Measurements from ENCODE around the gene MS4A4A. TPM values are rescaled to one million over a fixed set of nuclear protein-coding genes. Genes with fewer than 3 reads are reported as not detected.
A peak's percentile ranks its signal among the peaks of the same experiment; 100 is the strongest.

The MS4A4A gene
- total RNA-seq, 8 experiments from 2014 or later, result 0.14 to 0.33 TPM; not detected in 6

DNA sequence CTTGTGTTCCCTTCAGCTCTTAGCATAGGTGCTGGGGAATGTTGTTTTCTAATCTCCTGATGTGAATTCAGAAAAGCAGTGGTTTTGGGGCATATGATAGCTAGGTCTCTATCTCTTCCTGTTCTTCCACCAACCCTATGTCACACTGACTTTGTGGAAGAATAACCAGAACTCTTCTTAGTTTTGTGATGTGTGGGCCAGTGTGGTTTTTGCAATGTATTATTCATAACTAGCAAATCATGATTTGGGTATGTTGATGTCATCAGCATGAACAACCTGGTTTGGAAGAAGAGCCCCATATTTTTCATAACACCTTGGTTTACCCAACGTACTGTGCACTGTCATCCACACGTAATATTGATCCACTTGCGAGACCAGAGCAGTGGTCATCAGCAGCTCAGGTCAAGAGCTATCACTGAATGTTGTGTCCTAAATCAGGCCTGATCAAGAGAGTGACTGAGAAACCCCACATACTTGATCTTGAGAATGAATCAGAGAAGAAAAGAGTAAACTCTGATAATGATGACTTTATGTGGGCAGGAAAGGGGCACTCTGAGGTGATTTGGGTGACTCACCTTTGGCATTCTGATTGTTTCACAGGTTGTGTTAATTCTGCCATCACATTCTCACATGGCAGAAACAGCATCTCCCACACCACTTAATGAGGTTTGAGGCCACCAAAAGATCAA, 27.2 kb downstream of the MS4A4A start:
- Histone ChIP-seq H3K27ac (no peak overlapping the region), H3K4me1 (replicated peaks in 1 of 2) (no peaks in the 10 kb centered on the region), H3K4me3 (no peak overlapping the region)
- in situ Hi-C loops (cut with MboI; ENCODE audit: low pct_unique_long_range_greater_than_20kb in 2 of 9, low sequenced_read_pairs in 9 of 9, unreplicated experiment in 9 of 9), result no loop called here
- WGBS, 10 experiments, result 0 to 89% (median 34%) methylated on average over 1 to 3 of the region's 3 CpGs; no CpG with 5 or more reads in 5 of the 10 experiments
- no peak for ATAC-seq (replicated peaks in 6 of 8)

DNA sequence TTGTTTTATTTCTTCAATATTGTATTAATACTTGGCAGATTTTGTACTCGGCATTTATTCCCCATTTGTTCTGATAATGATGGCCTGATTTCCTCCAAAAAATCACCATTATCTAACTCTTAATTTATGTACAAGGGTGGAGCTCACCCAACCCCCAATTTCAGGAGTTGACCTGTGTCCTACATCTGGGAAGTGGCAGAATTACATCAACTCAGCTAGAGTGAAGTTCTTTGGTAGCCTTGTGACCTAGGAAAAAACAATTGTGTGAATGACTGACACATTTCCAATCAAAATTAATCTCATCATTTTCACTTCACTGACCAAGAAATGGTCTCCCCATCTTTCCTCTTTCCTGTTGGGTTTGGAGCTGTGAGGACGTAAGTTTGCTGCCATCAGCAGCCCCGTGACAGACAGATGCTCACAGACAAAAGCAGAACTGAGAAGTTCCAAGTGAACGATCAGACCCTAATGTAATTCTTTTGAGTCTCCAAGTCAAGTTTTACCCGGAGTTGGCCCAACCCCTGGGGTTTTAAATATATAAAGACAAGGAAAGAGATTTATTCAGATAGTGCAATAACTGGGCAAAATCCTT, 30.0 kb downstream of the MS4A4A start:
- in situ Hi-C loops (cut with MboI; ENCODE audit: low pct_unique_long_range_greater_than_20kb in 2 of 9, low sequenced_read_pairs in 9 of 9, unreplicated experiment in 9 of 9), result no loop called here
- 0 to 100% (median 68%) methylated on average over 1 to 5 of the region's 5 CpGs for WGBS, 10 experiments
- ATAC-seq (replicated peaks in 6 of 8), result no peak

DNA sequence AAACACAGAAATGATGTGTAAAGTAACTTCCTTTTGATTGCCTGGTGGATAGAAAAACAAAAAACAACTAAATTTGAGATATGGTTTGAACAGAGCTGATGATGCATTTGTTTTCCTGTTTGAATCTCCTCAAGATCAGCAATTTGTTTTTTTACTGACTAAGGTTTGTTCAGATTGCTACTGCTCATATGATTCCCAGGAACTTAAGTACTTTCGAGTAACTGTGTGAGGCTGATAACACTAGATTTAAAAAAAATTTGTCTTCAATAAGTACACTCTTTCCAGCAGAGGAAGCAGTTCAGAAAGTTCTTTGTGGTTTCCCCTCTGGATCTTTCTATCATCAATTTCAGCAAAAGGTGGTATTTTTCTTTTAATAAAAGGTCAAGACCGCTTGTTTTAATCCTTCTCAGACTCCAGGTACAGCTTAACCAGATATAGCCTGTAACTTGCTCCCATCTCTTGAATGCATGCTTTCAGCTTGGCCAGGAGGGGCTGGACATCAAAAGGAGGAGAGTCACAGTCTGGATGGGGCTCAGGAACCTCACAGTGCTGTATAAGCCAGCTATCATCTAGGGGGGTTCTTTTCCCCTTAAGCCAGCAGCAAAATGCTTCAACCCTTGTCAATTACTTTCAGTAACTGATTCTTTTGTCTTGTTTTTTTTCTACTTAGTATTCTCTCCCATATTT, 34.3 kb downstream of the MS4A4A start:
- in situ Hi-C loops (cut with MboI; ENCODE audit: low pct_unique_long_range_greater_than_20kb in 2 of 9, low sequenced_read_pairs in 9 of 9, unreplicated experiment in 9 of 9), result no loop called here
- no peak overlapping the region for H3K4me3 ChIP-seq
- no peak for ATAC-seq (replicated peaks in 6 of 8)
- no peak overlapping the region for H3K27ac ChIP-seq
- no peaks in the 10 kb centered on the region for H3K4me1 ChIP-seq (replicated peaks in 1 of 2)
- WGBS, 10 experiments, result 0 to 88% (median 53%) methylated on average over 1 to 2 of the region's 2 CpGs; no CpG with 5 or more reads in 2 of the 10 experiments

More for the DNA sequence above, 30.0 kb downstream of the MS4A4A start:
- no peaks in the 10 kb centered on the region for H3K4me1 ChIP-seq (replicated peaks in 1 of 2)
- no peak overlapping the region for H3K27ac ChIP-seq
- H3K4me3 ChIP-seq, result no peak overlapping the region

DNA sequence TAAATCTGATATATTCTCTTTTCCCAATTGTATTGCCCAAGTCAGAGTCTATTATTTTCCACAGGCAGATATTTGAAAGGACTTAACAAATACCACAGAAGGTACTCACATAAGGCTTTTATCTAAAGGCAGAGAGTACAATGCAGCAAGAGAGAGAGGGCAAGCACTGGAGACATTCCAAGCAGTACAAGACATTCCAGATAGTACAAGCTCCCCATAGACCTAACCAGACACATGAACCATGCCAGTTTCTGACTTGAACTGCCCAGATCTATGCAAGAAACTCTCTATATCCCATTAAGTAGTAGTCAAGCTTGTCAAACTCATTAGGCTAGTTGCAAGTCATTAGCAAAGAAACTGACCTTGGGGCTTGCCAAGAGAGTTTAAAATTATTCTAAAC, 35.4 kb downstream of the MS4A4A start:
- in situ Hi-C loops (cut with MboI; ENCODE audit: low pct_unique_long_range_greater_than_20kb in 2 of 9, low sequenced_read_pairs in 9 of 9, unreplicated experiment in 9 of 9), result no loop called here
- Histone ChIP-seq H3K4me1 (replicated peaks in 1 of 2) (no peaks in the 10 kb centered on the region), H3K27ac (no peak overlapping the region), H3K4me3 (no peak overlapping the region)
- ATAC-seq (replicated peaks in 6 of 8), result no peak

DNA sequence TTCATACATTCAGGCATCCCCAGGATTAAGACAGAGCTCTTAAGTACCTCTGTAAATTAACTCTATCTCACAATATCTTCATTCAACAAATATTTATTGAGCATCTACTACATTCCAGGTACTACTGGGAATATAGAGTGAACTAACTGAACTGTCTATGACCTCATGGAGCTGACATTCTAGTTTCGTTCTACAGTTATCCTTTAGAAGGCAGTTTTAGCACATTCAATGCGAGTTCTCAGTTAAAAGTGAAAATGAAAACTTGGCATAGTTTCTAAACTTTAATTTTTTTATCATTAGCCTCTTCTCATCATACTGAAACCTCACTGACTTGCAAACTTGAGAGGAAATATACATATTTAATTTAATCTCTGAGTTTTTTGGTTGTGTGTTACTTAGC, 35.9 kb downstream of the MS4A4A start:
- WGBS, 10 experiments, result 0 to 100% (median 34%) methylated on average over 1 to 2 of the region's 2 CpGs; no CpG with 5 or more reads in 2 of the 10 experiments
- Histone ChIP-seq H3K4me1 (replicated peaks in 1 of 2) (no peaks in the 10 kb centered on the region), H3K4me3 (no peak overlapping the region), H3K27ac (no peak overlapping the region)
- ATAC-seq (replicated peaks in 6 of 8), result no peak
- in situ Hi-C loops (cut with MboI; ENCODE audit: low pct_unique_long_range_greater_than_20kb in 2 of 9, low sequenced_read_pairs in 9 of 9, unreplicated experiment in 9 of 9), result no loop called here

DNA sequence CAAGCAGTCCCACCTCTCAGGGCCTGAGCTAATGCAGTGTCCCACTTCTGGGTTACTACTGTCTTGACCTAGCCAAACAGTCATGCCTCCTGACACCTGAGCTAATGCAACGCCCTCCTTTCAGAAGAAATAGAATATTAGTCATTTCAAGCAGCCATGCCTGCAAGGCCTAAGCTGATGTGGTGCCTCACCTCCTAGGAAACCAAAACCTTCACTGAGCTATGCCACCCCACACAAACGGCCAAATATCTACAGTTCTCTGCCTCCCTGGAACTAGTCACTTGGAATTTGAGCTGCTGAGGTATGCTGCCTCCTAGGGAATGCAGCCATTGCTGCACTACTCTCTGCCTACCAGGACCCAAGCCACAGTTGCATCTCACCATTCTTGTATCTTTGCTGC, 38.3 kb downstream of the MS4A4A start:
- in situ Hi-C loops (cut with MboI; ENCODE audit: low pct_unique_long_range_greater_than_20kb in 2 of 9, low sequenced_read_pairs in 9 of 9, unreplicated experiment in 9 of 9), result no loop called here
- Histone ChIP-seq H3K4me3 (no peak overlapping the region), H3K27ac (no peak overlapping the region), H3K4me1 (replicated peaks in 1 of 2) (no peaks in the 10 kb centered on the region)
- peak in 1 of 8 experiments; percentile 39 for ATAC-seq (replicated peaks in 6 of 8)
- 0 to 82% (median 71%) methylated on average over 1 to 2 of the region's 2 CpGs; no CpG with 5 or more reads in 6 of the 10 experiments for WGBS, 10 experiments

DNA sequence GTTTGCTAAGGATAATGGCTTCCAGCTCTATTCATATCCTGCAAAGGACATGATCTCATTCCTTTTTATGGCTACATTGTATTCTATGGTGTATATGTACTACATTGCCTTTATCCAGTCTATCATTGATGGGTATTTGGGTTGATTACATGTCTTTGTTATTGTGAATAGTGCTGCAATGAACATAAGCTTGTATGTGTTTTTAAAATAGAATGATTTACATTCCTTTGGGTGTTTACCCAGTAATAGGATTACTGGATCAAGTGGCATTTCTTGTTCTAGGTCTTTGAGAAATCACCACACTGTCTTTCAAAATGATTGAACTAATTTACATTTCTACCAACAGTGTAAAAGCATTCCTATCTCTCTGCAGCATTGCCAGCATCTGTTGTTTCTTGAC, 40.6 kb downstream of the MS4A4A start:
- in situ Hi-C loops (cut with MboI; ENCODE audit: low pct_unique_long_range_greater_than_20kb in 2 of 9, low sequenced_read_pairs in 9 of 9, unreplicated experiment in 9 of 9), result no loop called here
- Histone ChIP-seq H3K27ac (no peak overlapping the region), H3K4me1 (replicated peaks in 1 of 2) (no peaks in the 10 kb centered on the region), H3K4me3 (no peak overlapping the region)
- ATAC-seq (replicated peaks in 6 of 8), result no peak

DNA sequence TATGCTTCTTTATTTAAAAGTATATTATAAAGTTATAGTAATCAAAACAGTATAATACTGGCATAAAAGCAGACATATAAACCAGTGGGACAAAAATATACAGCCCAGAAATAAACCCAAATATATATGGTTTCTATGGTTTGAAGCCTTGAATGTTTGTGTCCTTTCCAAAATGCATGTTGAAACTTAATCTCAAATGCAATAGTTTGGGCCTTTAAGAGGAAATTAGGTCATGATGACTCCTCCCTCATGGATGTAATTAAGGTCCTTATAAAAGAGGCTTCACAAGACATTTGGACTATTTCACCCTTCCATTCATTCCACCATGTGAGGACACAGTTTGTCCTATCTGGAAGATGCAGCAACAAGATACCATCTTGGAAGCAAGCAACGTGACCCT, 46.5 kb downstream of the MS4A4A start, which contains the start of gene MS4A6E:
Gene MS4A6E (plus strand): TSS at position 301 of the 400 bp plus-strand sequence. CDS start 7,641 bp downstream, outside the sequence.
- H3K27ac ChIP-seq, result no peak within 1 kb of the TSS
- 0 to 88% (median 8%) methylated on average over 1 of the region's 1 CpG for WGBS, 10 experiments

DNA sequence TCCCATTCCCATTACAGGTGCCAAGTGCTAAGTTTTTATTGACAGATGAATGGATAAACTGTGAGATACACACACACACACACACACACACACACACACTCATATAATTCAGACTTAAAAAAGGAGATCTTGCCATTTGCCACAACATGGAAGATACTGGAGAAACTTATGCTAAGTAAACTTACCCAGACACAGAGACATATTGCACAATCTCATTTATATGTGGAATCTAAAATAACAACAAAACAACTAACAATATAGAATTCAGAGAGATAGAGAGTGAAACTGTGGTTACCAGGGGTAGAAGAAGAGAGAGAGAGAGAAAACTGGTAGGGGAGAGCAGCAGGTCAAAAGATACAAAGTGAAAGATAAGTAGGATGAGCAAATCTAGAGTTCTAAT, 48.0 kb downstream of the MS4A4A start:
- H3K27ac ChIP-seq, result no peak overlapping the region
- in situ Hi-C loops (cut with MboI; ENCODE audit: low pct_unique_long_range_greater_than_20kb in 2 of 9, low sequenced_read_pairs in 9 of 9, unreplicated experiment in 9 of 9), result no loop called here
- ATAC-seq (replicated peaks in 6 of 8), result no peak
- H3K4me3 ChIP-seq, result no peak overlapping the region
- no peaks in the 10 kb centered on the region for H3K4me1 ChIP-seq (replicated peaks in 1 of 2)

More for the DNA sequence above, 46.5 kb downstream of the MS4A4A start, which contains the start of gene MS4A6E:
- ATAC-seq (replicated peaks in 6 of 8), result no peak
- no peaks in the 10 kb centered on the region for H3K4me1 ChIP-seq (replicated peaks in 1 of 2)
- H3K4me3 ChIP-seq, result no peak within 1 kb of the TSS
- in situ Hi-C loops (cut with MboI; ENCODE audit: low pct_unique_long_range_greater_than_20kb in 2 of 9, low sequenced_read_pairs in 9 of 9, unreplicated experiment in 9 of 9), result no loop called here

DNA sequence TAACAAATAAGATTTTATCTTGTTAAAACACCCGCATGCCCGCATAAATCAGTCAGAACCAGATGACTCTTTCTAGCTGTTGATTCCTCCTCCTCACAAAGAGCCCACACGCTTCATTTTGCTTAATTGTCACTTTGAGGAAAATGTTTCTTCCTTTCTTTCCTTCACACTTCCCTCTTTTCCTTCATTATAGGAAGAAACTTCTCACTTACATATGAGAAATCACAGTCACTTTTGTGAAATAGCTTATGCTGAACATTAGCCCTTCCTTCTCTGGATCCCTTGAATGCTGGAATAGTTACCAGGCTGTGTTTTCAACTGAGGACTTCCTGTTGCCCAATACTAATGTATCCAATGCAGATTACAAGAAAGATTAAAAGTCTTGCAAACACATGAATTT, 52.4 kb downstream of the MS4A4A start:
- in situ Hi-C loops (cut with MboI; ENCODE audit: low pct_unique_long_range_greater_than_20kb in 2 of 9, low sequenced_read_pairs in 9 of 9, unreplicated experiment in 9 of 9), result no loop called here
- ATAC-seq (replicated peaks in 6 of 8), result no peak
- Histone ChIP-seq H3K4me3 (no peak overlapping the region), H3K4me1 (replicated peaks in 1 of 2) (no peaks in the 10 kb centered on the region), H3K27ac (no peak overlapping the region)
- WGBS, 10 experiments, result 0 to 96% (median 28%) methylated on average over 1 to 3 of the region's 3 CpGs

DNA sequence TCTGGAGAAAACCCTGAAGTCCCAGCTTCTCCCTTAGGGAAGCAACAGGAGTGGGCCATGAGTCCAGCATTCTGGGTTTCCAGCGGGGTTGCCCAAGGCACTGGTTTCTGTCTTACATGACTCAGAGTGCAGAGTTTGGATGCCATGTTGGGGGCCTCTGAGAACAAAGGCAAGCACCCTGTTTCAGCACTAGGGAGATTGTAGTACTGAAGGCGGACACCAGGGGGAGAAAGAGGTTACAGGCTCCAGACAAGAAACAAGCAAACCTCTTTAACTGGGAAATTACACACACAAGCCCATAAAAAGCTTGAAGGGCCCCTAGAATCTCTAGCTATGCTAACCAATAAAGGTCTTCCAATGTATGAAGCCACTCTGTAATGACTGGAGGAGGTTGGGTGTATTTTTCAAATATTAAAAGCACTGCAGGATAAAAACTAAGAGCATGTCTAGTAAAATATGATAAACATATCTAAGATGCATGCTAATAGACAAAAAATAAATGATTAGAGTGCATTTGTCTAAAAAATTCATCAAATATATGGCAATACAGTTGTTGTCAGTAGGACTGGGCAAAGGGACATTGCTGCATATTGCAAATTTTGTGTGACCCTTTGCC, 53.6 kb downstream of the MS4A4A start:
- in situ Hi-C loops (cut with MboI; ENCODE audit: low pct_unique_long_range_greater_than_20kb in 2 of 9, low sequenced_read_pairs in 9 of 9, unreplicated experiment in 9 of 9), result no loop called here
- peak in 4 of 8 experiments; percentile 22 to 87 (median 78) for ATAC-seq (replicated peaks in 6 of 8)
- H3K4me3 ChIP-seq, result no peak overlapping the region
- no peak overlapping the region for H3K27ac ChIP-seq
- no peaks in the 10 kb centered on the region for H3K4me1 ChIP-seq (replicated peaks in 1 of 2)
- WGBS, 10 experiments, result 0 to 51% (median 0%) methylated on average over 1 to 2 of the region's 2 CpGs; no CpG with 5 or more reads in 2 of the 10 experiments

DNA sequence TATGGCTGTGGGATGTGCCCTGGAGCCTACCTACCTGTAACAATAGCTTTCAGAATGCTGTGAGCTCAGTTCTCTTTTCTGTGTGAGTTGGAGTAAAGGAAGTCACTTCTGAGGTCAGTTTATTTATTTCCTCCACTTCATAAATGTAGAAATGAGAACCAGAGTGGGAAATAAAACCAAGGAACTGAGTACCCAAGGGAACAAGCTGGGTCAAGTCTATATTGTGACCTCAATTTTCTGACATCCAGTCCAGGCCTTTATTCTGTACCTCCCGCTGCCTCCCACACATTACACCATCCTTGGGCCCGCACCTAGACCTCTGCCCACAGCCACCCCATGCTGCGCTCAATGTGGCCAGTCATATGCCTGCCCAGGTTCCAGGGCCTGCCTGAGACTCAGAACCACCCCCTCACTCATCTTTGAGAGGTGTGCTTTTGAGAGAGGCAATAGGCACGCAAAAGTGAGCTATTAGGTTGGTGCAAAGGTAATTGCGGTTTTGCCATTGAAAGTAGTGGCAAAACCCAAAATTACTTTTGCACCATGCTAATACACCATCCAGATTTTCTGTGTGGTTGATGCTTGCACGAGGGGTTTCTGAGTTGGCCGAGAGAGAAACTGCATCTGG, 56.4 kb downstream of the MS4A4A start:
- in situ Hi-C loops (cut with MboI; ENCODE audit: low pct_unique_long_range_greater_than_20kb in 2 of 9, low sequenced_read_pairs in 9 of 9, unreplicated experiment in 9 of 9), result no loop called here
- no peak for ATAC-seq (replicated peaks in 6 of 8)
- WGBS, 10 experiments, result 13 to 94% (median 48%) methylated on average over 1 to 7 of the region's 7 CpGs; no CpG with 5 or more reads in 1 of the 10 experiments
- no peak overlapping the region for H3K27ac ChIP-seq
- H3K4me3 ChIP-seq, result no peak overlapping the region
- H3K4me1 ChIP-seq (replicated peaks in 1 of 2), result no peaks in the 10 kb centered on the region

DNA sequence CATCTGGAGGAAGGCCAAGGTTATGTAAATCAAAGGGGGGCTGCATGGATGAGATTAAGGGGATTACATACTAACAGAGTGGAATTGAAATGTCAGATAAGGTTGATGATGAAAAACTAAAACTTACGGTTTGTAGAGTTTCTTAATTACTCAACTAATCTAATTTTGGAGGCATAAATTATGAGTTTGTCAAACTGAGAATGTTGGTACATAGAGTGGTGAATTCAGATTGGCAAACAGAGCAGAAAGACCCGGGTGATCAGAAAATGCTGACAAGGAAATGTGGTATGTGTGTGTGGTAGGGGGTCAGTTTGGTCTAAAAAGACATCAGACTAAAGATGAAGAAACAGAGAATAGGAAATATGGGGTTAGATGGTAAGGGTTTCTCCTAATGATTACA, 57.6 kb downstream of the MS4A4A start:
- in situ Hi-C loops (cut with MboI; ENCODE audit: low pct_unique_long_range_greater_than_20kb in 2 of 9, low sequenced_read_pairs in 9 of 9, unreplicated experiment in 9 of 9), result no loop called here
- Histone ChIP-seq H3K27ac (no peak overlapping the region), H3K4me1 (replicated peaks in 1 of 2) (no peaks in the 10 kb centered on the region), H3K4me3 (no peak overlapping the region)
- no peak for ATAC-seq (replicated peaks in 6 of 8)
- WGBS, 10 experiments, result 0 to 100% (median 26%) methylated on average over 2 of the region's 2 CpGs; no CpG with 5 or more reads in 3 of the 10 experiments
